Kidney (tissue), 14 donors: Measurements from ENCODE around the gene CD84. TPM values are rescaled to one million over a fixed set of nuclear protein-coding genes. Genes with fewer than 3 reads are reported as not detected.

Source experiments
- DNase-seq, 5 donors: peaks; one replicate each; pipeline ENCODE4 v3.0.0-alpha.2; 2013 to 2020
- FAIRE-seq: peaks from 2 replicates; lab custom pipeline; 2012; peaks lifted over from hg19 to GRCh38; lab: Jason Lieb, UNC
- H3K27ac ChIP-seq, 2 donors: one replicate each; pipeline ENCODE4 v1.7.0; 2013; ENCODE audit warnings: low read depth in 2 of 2, low read length in 2 of 2, inconsistent platforms in 1 of 2
- H3K27me3 ChIP-seq: one replicate; pipeline ENCODE4 v1.7.1; 2013; ENCODE audit warnings: low read length, inconsistent platforms; ENCODE audit not compliant: control insufficient read depth, insufficient read depth
- H3K36me3 ChIP-seq, 3 donors: one replicate each; pipeline versions ENCODE4 v1.7.0 to v1.7.1; 2013; ENCODE audit warnings: low read length in 3 of 3, control low read depth in 1 of 3, inconsistent platforms in 1 of 3; ENCODE audit not compliant: insufficient read depth in 3 of 3, control insufficient read depth in 2 of 3
- H3K4me1 ChIP-seq, 3 donors: one replicate each; pipeline versions ENCODE4 v1.7.0 to v1.7.1; 2013; ENCODE audit warnings: low read length in 3 of 3, inconsistent platforms in 1 of 3, low read depth in 1 of 3; ENCODE audit not compliant: control insufficient read depth in 2 of 3, insufficient read depth in 2 of 3
- H3K4me3 ChIP-seq, 3 donors: one replicate each; pipeline versions ENCODE4 v1.7.0 to v1.8.1; 2013; ENCODE audit warnings: low read length in 3 of 3, control low read depth in 1 of 3, inconsistent platforms in 1 of 3
- H3K9ac ChIP-seq, 3 donors: one replicate each; pipeline versions ENCODE4 v1.7.0 to v1.7.1; 2013; ENCODE audit warnings: low read length in 3 of 3, control low read depth in 1 of 3, inconsistent platforms in 1 of 3
- H3K9me3 ChIP-seq, 3 donors: one replicate each; pipeline versions ENCODE4 v1.7.0 to v1.7.1; 2013; ENCODE audit warnings: low read length in 3 of 3, control low read depth in 1 of 3, inconsistent platforms in 1 of 3; ENCODE audit not compliant: control insufficient read depth in 2 of 3, insufficient read depth in 1 of 3
- intact Hi-C: fragments of 100-400 bp; cut with DNase I; formaldehyde crosslinking; loops from one replicate; pipeline ENCODE4 v1.11.1; 2022
- polyA plus RNA-seq: library from polyadenylated mRNA; stranded (reverse); fragments of 350-450 nt; fragmentation: Illumina TruSeq; extraction: RNeasy Lipid Tissue Mini Kit (QIAGEN cat#74804); gene quantifications from one replicate; pipeline ENCODE4 v1.2.3, GENCODE V29; 2014; ENCODE audit warnings: low read depth, low replicate concordance; ENCODE audit not compliant: insufficient read depth
- total RNA-seq: library from RNA; stranded (reverse); fragmentation: NEBNext Ultra II Directional; extraction: Animal tissue kit (Norgen Biotek cat#: 25700); gene quantifications from one replicate; pipeline ENCODE4 v1.2.1, GENCODE V29; 2021
- TF ChIP-seq, protein P1 (sequence below): IDR thresholded peaks from 3 replicates; pipeline ENCODE4 v1.5.1; 2012; ENCODE audit warnings: mild to moderate bottlenecking, moderate library complexity, borderline replicate concordance; ENCODE audit not compliant: insufficient read depth; ENCODE audit errors: extremely low read depth
- donor health status: control.
- donor health status: control.
- donor health status: control.
- donor health status: control.
- donor health status: control.
- donor health status: DM: yes; HTN: yes; CAD: no.
- donor health status: Normal renal cell carcinoma (clear cell type).

The CD84 gene
- total and polyA plus RNA-seq, 2 donors from 2014 or later = 0.30 to 17.5 TPM

- intact Hi-C loops = no loop called here
- Histone ChIP-seq H3K27ac (no peak overlapping the region), H3K9ac (no peak overlapping the region), H3K36me3 (no peaks in the 10 kb centered on the region), H3K4me1 (no peaks in the 10 kb centered on the region), H3K27me3 (no peaks in the 10 kb centered on the region), H3K4me3 (no peak overlapping the region), H3K9me3 (no peaks in the 10 kb centered on the region)
- DNase-seq (no peak), FAIRE-seq (no peak)
- TF ChIP-seq, protein P1, sequence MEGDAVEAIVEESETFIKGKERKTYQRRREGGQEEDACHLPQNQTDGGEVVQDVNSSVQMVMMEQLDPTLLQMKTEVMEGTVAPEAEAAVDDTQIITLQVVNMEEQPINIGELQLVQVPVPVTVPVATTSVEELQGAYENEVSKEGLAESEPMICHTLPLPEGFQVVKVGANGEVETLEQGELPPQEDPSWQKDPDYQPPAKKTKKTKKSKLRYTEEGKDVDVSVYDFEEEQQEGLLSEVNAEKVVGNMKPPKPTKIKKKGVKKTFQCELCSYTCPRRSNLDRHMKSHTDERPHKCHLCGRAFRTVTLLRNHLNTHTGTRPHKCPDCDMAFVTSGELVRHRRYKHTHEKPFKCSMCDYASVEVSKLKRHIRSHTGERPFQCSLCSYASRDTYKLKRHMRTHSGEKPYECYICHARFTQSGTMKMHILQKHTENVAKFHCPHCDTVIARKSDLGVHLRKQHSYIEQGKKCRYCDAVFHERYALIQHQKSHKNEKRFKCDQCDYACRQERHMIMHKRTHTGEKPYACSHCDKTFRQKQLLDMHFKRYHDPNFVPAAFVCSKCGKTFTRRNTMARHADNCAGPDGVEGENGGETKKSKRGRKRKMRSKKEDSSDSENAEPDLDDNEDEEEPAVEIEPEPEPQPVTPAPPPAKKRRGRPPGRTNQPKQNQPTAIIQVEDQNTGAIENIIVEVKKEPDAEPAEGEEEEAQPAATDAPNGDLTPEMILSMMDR = no peak
These were observed 8.5 kb downstream of the CD84 start for GRCh38 chr1:160570840-160571239.

DNA sequence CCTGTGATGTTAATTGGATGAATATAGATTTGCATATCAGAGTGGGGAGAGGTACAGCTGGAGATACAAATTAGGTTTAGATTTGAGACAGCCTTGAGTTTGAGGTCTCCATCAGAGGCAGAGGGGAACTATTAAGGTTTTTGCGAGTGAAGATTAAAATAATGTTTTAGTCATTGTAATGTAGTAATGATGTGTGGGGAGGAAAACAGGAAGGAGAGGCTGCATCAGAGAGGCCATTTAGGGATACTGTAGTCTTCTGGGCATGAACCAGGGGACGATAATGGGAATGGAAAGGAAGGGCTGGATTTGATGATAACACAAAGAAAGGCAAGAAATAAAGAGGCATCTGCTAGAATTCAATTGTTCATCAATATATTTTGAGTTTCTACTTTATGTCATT lies 9.5 kb downstream of the CD84 start:
- Histone ChIP-seq H3K4me1 (no peaks in the 10 kb centered on the region), H3K27ac (no peak overlapping the region), H3K27me3 (no peaks in the 10 kb centered on the region), H3K9me3 (no peaks in the 10 kb centered on the region), H3K36me3 (no peaks in the 10 kb centered on the region), H3K4me3 (no peak overlapping the region), H3K9ac (no peak overlapping the region)
- intact Hi-C loops = no loop called here
- no peak for DNase-seq
- no peak for FAIRE-seq
- TF ChIP-seq, protein P1 = no peak

- Histone ChIP-seq H3K4me3 (no peak overlapping the region), H3K9me3 (no peaks in the 10 kb centered on the region), H3K27ac (no peak overlapping the region), H3K27me3 (no peaks in the 10 kb centered on the region), H3K9ac (no peak overlapping the region), H3K4me1 (no peaks in the 10 kb centered on the region), H3K36me3 (no peaks in the 10 kb centered on the region)
- DNase-seq (no peak), FAIRE-seq (no peak)
- TF ChIP-seq, protein P1 = no peak
- intact Hi-C loops = no loop called here
These were observed 11.2 kb downstream of the CD84 start for GRCh38 chr1:160567858-160568682.
